HG03571 (cell line): Measurements from ENCODE around the gene PCSK6.

Source experiments
- ATAC-seq: cut with Tn5 transposase; IDR thresholded peaks from one replicate; pipeline ENCODE4 v1.9.1; 2021; ENCODE audit not compliant: unreplicated experiment

Gene PCSK6

GRCh38 chr15:101255615-101256241 is 233.8 kb downstream of the PCSK6 start:
- ATAC-seq: no peak

DNA sequence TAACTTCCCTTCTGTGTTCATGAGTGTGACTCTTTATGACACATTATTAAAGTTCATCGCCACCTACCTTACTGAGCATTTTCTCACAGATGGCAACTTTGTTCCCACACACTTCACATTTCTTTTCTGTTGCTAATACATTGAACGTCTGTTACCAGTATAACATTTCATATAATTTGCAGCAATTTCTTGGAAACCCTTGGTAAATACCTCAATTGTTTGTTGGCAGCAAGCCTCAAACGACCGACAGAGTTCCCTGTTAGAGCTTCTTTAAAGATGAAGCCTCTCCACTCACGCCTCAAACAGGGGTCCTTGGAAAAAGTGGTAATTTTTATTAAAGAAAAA is 234.5 kb downstream of the PCSK6 start:
- ATAC-seq: no peak

DNA sequence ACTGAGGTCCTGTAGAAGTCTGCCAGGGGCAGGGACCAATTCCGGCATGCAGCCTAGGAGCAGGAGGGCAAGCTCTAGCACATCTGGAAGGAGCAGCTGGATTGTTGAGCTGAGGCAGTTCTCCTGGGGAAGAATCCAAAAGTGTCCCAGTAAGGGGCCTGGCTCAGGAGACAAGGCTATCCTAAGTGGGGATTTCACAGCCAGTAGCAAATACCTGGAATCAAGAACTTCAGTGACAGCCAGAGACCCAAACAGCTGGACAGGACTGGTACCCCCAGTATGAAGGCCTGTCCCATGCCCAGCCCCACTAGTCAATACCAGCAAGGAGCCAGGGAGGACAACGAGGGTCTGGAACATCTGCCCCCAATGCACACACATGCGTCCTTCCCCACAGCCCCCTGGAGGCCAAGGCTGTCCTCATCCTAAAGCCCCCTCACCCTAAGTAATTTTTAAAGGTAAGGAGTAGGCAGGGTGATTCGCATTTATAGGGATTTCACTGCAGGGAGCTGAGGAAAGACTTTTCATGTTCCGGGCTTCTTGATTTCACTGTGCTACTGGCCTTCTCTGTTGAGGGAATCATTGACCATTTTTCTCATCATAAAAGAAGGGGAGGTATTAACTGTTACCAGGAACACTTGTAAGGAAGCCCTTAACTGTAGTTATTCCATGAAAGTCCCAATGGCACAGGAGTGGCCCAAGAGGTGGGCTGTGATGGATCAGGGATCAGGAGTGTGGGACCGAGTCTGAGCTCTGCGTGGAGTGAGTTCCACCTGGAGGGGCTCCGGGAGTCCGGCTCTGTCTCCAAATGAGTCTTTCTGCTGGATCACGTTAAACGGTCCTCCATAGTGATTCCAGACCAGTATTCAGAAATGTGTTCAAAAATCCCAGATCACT is 235.1 kb downstream of the PCSK6 start:
- ATAC-seq: no peak
